Caco-2 (cell line): Measurements from ENCODE around the gene GNPAT. TPM values are rescaled to one million over a fixed set of nuclear protein-coding genes. Genes with fewer than 3 reads are reported as not detected.

Experiments
- BruUV-seq: library from RNA; stranded (reverse); fragments of 400-500 nt; replicated peaks from 2 replicates; lab custom pipeline; 2021; lab: Mats Ljungman, UMichigan
- CTCF ChIA-PET: fragments of 300-600 bp; sonication (Branson Sonifier 250); formaldehyde crosslinking; loops from one replicate; lab custom pipeline; 2022; ENCODE audit warnings: antibody characterized with exemption; lab: Charles Lee
- POLR2A ChIA-PET: fragments of 300-600 bp; sonication (Branson Sonifier 250); formaldehyde crosslinking; loops from one replicate; lab custom pipeline; 2022; ENCODE audit warnings: antibody characterized with exemption; lab: Charles Lee
- DNase-seq, 2 experiments: peaks; one replicate each; pipeline versions ENCODE4 v3.0.0 to v3.0.0-alpha.2; 2020 to 2022
- H3K27me3 ChIP-seq: replicated peaks from 2 replicates; pipeline ENCODE4 v1.6.0; 2011; ENCODE audit warnings: low read length; ENCODE audit not compliant: control insufficient read depth, insufficient read depth
- H3K36me3 ChIP-seq: 2 replicates; pipeline ENCODE4 v1.5.1; 2011; ENCODE audit warnings: low read length; ENCODE audit not compliant: control insufficient read depth, insufficient read depth
- H3K4me1 ChIP-seq: fragments of 250-450 bp; sonication (Bioruptor Pico); 2 replicates; pipeline ENCODE4 v1.5.1; 2020; ENCODE audit warnings: mild to moderate bottlenecking
- H3K4me3 ChIP-seq: 2 replicates; pipeline ENCODE4 v1.5.1; 2011; ENCODE audit warnings: low read depth, mild to moderate bottlenecking, control low read depth, low read length
- H3K9me3 ChIP-seq: fragments of 250-450 bp; sonication (Bioruptor Pico); 2 replicates; pipeline ENCODE4 v1.5.1; 2020; ENCODE audit warnings: mild to moderate bottlenecking, moderate library complexity
- H3K27ac Mint-ChIP-seq: one replicate; pipeline ENCODE4 v1.8.0; 2022; ENCODE audit warnings: mixed read lengths; ENCODE audit not compliant: unreplicated experiment
- H3K27me3 Mint-ChIP-seq: one replicate; pipeline ENCODE4 v1.8.0; 2022; ENCODE audit warnings: mixed read lengths; ENCODE audit not compliant: insufficient read depth, unreplicated experiment
- H3K36me3 Mint-ChIP-seq: one replicate; pipeline ENCODE4 v1.8.0; 2022; ENCODE audit warnings: mild to moderate bottlenecking, mixed read lengths; ENCODE audit not compliant: insufficient read depth, unreplicated experiment
- H3K4me1 Mint-ChIP-seq: one replicate; pipeline ENCODE4 v1.8.0; 2022; ENCODE audit warnings: low read depth, mixed read lengths; ENCODE audit not compliant: unreplicated experiment
- H3K4me3 Mint-ChIP-seq: one replicate; pipeline ENCODE4 v1.8.0; 2022; ENCODE audit warnings: mild to moderate bottlenecking, moderate library complexity, mixed read lengths; ENCODE audit not compliant: unreplicated experiment
- H3K9me3 Mint-ChIP-seq: one replicate; pipeline ENCODE4 v1.8.0; 2022; ENCODE audit warnings: mixed read lengths; ENCODE audit not compliant: unreplicated experiment
- intact Hi-C: fragments of 100-400 bp; cut with micrococcal nuclease; formaldehyde crosslinking; loops from one replicate; pipeline ENCODE4 v1.10.0; 2022; ENCODE audit not compliant: unreplicated experiment
- total RNA-seq: library from RNA; stranded (reverse); gene quantifications from 2 replicates; pipeline ENCODE4 v1.2.3, GENCODE V29; 2022
- TF ChIP-seq, protein P1 (sequence below), 2 experiments: fragments of 200-600 bp in 1 of 2; IDR thresholded peaks; 1 replicate in 1 of 2; 2 replicates in 1 of 2; pipeline versions ENCODE4 v1.5.1 to v1.8.0; 2011 to 2022; ENCODE audit warnings: antibody characterized with exemption in 1 of 2, control low read depth in 1 of 2, inconsistent platforms in 1 of 2, low read depth in 1 of 2, low read length in 1 of 2, mild to moderate bottlenecking in 1 of 2, moderate library complexity in 1 of 2; ENCODE audit not compliant: insufficient read depth in 1 of 2, severe bottlenecking in 1 of 2, unreplicated experiment in 1 of 2

Gene GNPAT
- total RNA-seq, 1 experiment from 2014 or later: 64.4 TPM

DNA sequence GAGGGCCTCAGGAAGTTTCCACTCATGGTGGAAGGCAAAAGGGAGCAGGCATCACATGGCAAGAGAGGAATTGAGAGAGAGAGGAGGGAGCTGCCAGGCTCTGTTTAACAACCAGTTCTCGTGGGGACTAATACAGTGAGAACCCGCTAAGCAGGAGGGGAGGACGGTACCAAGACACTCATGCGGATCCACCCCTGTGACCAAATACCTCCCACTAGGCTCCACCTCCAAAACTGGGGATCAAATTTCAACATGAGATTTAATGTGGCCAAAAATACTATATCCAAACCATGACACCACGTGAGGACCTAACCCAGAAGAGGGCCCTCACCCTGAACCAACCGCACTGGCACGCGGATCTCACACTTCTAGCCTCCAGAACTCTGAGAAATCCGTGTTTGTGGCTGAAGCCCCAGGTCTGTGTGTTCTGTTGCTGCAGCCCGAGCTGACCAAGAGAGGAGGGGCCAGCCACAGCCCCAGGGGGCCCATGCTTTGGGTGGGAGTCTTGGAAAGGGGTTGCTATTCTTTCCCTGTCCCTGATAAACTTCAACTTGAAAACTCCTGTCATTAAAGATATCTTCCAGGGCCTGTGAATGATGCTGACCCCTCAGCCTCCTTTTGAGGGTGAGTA is 47.2 kb upstream of the GNPAT start:
- Mint-ChIP-seq H3K36me3 (peaks cover 4% of the 10 kb centered on the region), H3K27me3 (no peaks in the 10 kb centered on the region), H3K4me1 (peaks cover 25% of the 10 kb centered on the region), H3K4me3 (no peak overlapping the region), H3K27ac (peak overlapping the region; percentile 6), H3K9me3 (peaks cover 10% of the 10 kb centered on the region)
- Histone ChIP-seq H3K4me3 (no peak overlapping the region), H3K4me1 (peaks cover 37% of the 10 kb centered on the region), H3K36me3 (no peaks in the 10 kb centered on the region), H3K27me3 (no peaks in the 10 kb centered on the region), H3K9me3 (peaks cover 9% of the 10 kb centered on the region)
- ChIA-PET CTCF (no interaction called here), POLR2A (no interaction called here)
- BruUV-seq: no TSS peak
- no peak for DNase-seq
- intact Hi-C loops: loop anchor here (2.0 kb wide), 1 partner anchor 23 kb away; no protein-coding TSS in a partner anchor
- TF ChIP-seq, protein P1, sequence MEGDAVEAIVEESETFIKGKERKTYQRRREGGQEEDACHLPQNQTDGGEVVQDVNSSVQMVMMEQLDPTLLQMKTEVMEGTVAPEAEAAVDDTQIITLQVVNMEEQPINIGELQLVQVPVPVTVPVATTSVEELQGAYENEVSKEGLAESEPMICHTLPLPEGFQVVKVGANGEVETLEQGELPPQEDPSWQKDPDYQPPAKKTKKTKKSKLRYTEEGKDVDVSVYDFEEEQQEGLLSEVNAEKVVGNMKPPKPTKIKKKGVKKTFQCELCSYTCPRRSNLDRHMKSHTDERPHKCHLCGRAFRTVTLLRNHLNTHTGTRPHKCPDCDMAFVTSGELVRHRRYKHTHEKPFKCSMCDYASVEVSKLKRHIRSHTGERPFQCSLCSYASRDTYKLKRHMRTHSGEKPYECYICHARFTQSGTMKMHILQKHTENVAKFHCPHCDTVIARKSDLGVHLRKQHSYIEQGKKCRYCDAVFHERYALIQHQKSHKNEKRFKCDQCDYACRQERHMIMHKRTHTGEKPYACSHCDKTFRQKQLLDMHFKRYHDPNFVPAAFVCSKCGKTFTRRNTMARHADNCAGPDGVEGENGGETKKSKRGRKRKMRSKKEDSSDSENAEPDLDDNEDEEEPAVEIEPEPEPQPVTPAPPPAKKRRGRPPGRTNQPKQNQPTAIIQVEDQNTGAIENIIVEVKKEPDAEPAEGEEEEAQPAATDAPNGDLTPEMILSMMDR (IDR thresholded peaks at IDR 0.05; ENCODE audit: insufficient read depth in 1 of 2, low read depth in 1 of 2, low read length in 1 of 2, severe bottlenecking in 1 of 2, unreplicated experiment in 1 of 2): no peak

DNA sequence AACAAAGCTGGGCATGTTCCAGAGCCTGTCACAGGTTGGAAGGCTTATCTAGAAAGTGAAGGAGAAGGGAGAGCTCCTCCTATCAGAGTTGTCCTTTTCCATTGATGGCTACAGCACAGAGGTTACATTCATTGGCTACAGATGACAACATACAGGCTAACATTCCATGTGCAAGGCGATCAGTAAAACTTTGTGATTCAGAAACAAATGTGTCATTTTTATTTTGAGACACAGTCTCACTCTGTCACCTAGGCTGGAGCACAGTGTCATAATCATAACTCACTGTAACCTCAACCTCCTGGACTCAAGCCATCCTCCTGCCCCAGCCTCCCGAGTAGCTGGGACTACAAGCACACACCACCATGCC is 46.6 kb upstream of the GNPAT start:
- no TSS peak for BruUV-seq
- Mint-ChIP-seq H3K4me3 (no peak overlapping the region), H3K36me3 (peaks cover 4% of the 10 kb centered on the region), H3K9me3 (peaks cover 10% of the 10 kb centered on the region), H3K4me1 (peaks cover 25% of the 10 kb centered on the region), H3K27ac (no peak overlapping the region), H3K27me3 (no peaks in the 10 kb centered on the region)
- CTCF ChIA-PET: interaction anchor here (1.0 to 1.5 kb wide), 3 partner anchors 13 to 102 kb away, joined by 4 to 8 read pairs (median 5); no protein-coding TSS in a partner anchor
- DNase-seq: no peak
- H3K4me1 ChIP-seq: peaks cover 37% of the 10 kb centered on the region
- intact Hi-C loops: loop anchor here (2.0 kb wide), 1 partner anchor 24 kb away; no protein-coding TSS in a partner anchor
- H3K9me3 ChIP-seq: peaks cover 9% of the 10 kb centered on the region
- H3K4me3 ChIP-seq: no peak overlapping the region
- POLR2A ChIA-PET: interaction anchor here (0.6 to 1.3 kb wide), 2 partner anchors 39 to 426 kb away, joined by 4 to 5 read pairs; no protein-coding TSS in a partner anchor
- H3K36me3 ChIP-seq: no peaks in the 10 kb centered on the region
- TF ChIP-seq, protein P1 (IDR thresholded peaks at IDR 0.05; ENCODE audit: insufficient read depth in 1 of 2, low read depth in 1 of 2, low read length in 1 of 2, severe bottlenecking in 1 of 2, unreplicated experiment in 1 of 2): no peak
- H3K27me3 ChIP-seq: no peaks in the 10 kb centered on the region

DNA sequence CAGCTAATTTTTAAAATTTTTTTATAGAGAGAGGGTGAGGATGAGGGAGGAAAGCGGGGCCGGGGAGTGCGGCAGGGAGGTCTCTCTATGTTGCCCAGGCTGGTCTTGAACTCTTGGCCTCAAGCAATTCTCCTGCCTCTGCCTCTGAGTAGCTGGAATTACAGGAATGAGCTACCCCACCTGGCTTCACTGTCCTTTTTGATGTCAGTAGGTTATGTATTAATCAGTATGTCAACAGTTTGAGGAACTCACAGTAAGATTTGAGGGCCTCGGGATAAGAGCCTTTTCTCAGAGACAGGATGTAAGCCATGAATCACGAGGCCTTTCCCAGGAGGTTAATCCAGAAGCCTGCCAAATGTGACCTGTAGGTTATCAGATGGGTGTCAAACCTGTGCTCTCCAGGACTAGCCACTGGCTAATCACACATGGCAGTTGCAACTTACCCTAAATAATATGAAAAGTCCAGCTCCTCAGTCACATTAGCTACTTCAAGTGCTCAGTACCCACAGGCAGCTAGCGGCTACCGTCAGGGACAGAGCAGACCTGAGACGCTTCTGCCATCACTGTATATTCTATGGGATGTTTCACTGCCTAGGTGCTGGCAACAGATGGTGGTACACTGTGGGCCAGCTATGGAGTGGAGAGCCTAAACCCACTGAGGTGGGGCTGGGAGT is 46.0 kb upstream of the GNPAT start:
- intact Hi-C loops: loop anchor here (1.0 to 2.0 kb wide), 3 partner anchors 16 to 39 kb away; no protein-coding TSS in a partner anchor
- POLR2A ChIA-PET: interaction anchor here (0.6 to 1.3 kb wide), 2 partner anchors 39 to 427 kb away, joined by 4 to 5 read pairs; no protein-coding TSS in a partner anchor
- Mint-ChIP-seq H3K27me3 (no peaks in the 10 kb centered on the region), H3K36me3 (peaks cover 4% of the 10 kb centered on the region), H3K4me1 (peaks cover 25% of the 10 kb centered on the region), H3K9me3 (peaks cover 10% of the 10 kb centered on the region), H3K4me3 (no peak overlapping the region), H3K27ac (no peak overlapping the region)
- peaks cover 32% of the 10 kb centered on the region for H3K4me1 ChIP-seq
- no TSS peak for BruUV-seq
- CTCF ChIA-PET: interaction anchor here (0.6 to 1.5 kb wide), 5 partner anchors 12 to 1622 kb away, joined by 3 to 8 read pairs (median 4); partner anchors contain the start of gene CAPN9
- no peaks in the 10 kb centered on the region for H3K36me3 ChIP-seq
- DNase-seq: peak; percentile 82 to 91
- H3K4me3 ChIP-seq: no peak overlapping the region
- TF ChIP-seq, protein P1 (IDR thresholded peaks at IDR 0.05; ENCODE audit: insufficient read depth in 1 of 2, low read depth in 1 of 2, low read length in 1 of 2, severe bottlenecking in 1 of 2, unreplicated experiment in 1 of 2): no peak
- H3K27me3 ChIP-seq: no peaks in the 10 kb centered on the region
- H3K9me3 ChIP-seq: peaks cover 4% of the 10 kb centered on the region
